Measurements from ENCODE around the gene CST9L. TPM values are rescaled to one million over a fixed set of nuclear protein-coding genes. Genes with fewer than 3 reads are reported as not detected.

The CST9L gene, protein sequence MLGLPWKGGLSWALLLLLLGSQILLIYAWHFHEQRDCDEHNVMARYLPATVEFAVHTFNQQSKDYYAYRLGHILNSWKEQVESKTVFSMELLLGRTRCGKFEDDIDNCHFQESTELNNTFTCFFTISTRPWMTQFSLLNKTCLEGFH
- total RNA-seq (not detected), total RNA-seq (0 reads per million in 2 donors)

- Mint-ChIP-seq H3K27ac (no peak within 1 kb of the TSS), H3K4me3 (no peak within 1 kb of the TSS)
Observed at GRCh38 chr20:23568320-23568970, at the start of gene CST9L. Gene CST9L (minus strand): TSS chr20:23568484. CDS start chr20:23568450, 34 bp downstream.

DNA sequence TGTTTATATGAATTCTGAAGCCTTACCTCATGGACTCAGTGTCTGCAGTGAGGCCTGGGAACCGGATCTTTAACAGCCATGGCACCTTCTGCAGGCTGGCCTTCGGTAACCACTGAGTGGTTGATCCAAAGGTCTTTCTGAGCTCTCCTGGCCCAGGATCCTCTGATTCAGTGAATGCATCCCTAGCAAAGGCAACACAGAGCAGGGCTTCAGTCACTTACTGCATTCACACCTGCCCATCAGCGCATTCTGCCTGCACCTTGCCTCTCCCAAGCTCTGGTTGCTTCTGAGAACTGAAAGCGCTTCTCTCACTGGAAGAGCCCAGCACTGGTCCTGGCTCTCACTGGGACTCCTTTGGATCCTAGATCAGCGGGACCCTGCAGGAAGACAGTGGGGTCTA, 45.9 kb upstream of the CST9L start:
- Mint-ChIP-seq H3K27me3 (peaks cover 10% of the 10 kb centered on the region), H3K27ac (no peak overlapping the region), H3K4me1 (no peaks in the 10 kb centered on the region), H3K4me3 (no peak overlapping the region), H3K36me3 (ENCODE audit: low read depth) (no peaks in the 10 kb centered on the region)
- DNase-seq (no peak), ATAC-seq (no peak)
- no peaks in the 10 kb centered on the region for H3K9me3 ChIP-seq (ENCODE audit: control insufficient read depth, low read length, poor library complexity, severe bottlenecking)

More at GRCh38 chr20:23568320-23568970, at the start of gene CST9L:
- DNase-seq (no peak), ATAC-seq (no peak)
- no peaks in the 10 kb centered on the region for H3K9me3 ChIP-seq (ENCODE audit: control insufficient read depth, low read length, poor library complexity, severe bottlenecking)
- Mint-ChIP-seq H3K36me3 (ENCODE audit: low read depth) (no peaks in the 10 kb centered on the region), H3K4me1 (no peaks in the 10 kb centered on the region), H3K27me3 (peaks cover 31% of the 10 kb centered on the region)

DNA sequence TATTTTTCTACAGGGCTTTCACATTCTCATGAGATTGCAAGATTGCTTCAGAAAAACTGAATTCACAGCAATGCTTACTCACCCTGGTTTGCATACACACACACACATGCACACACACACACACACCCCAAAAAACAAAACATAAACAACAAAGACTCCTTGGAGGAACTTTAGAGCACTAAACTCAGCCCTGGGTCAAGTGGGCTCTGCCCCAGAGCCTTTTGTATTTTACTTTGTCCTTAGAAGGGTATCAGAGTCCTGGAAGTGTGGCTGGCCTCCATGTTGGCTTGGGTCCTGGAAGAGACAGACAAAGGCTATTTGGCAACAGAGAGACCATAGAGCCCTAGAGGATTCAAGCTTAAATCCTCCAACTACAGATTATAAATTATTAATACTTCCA, 45.4 kb upstream of the CST9L start:
- Mint-ChIP-seq H3K36me3 (ENCODE audit: low read depth) (no peaks in the 10 kb centered on the region), H3K27ac (no peak overlapping the region), H3K27me3 (peaks cover 8% of the 10 kb centered on the region), H3K4me1 (no peaks in the 10 kb centered on the region), H3K4me3 (no peak overlapping the region)
- no peak for DNase-seq
- ATAC-seq = no peak
- no peaks in the 10 kb centered on the region for H3K9me3 ChIP-seq (ENCODE audit: control insufficient read depth, low read length, poor library complexity, severe bottlenecking)

- no peak for ATAC-seq
- H3K4me1 Mint-ChIP-seq = no peaks in the 10 kb centered on the region
Observed at GRCh38 chr20:23612396-23612795, 44.1 kb upstream of the CST9L start.

GRCh38 chr20:23609486-23610109, 41.3 kb upstream of the CST9L start:
- H3K27ac Mint-ChIP-seq = no peak overlapping the region
- H3K27me3 Mint-ChIP-seq = peaks cover 9% of the 10 kb centered on the region
- H3K4me3 Mint-ChIP-seq = no peak overlapping the region
- H3K9me3 ChIP-seq (ENCODE audit: control insufficient read depth, low read length, poor library complexity, severe bottlenecking) = no peaks in the 10 kb centered on the region
- H3K4me1 Mint-ChIP-seq = no peaks in the 10 kb centered on the region
- no peaks in the 10 kb centered on the region for H3K36me3 Mint-ChIP-seq (ENCODE audit: low read depth)
- ATAC-seq (no peak), DNase-seq (no peak)

More at GRCh38 chr20:23612396-23612795, 44.1 kb upstream of the CST9L start:
- Mint-ChIP-seq H3K27ac (no peak overlapping the region), H3K4me3 (no peak overlapping the region), H3K36me3 (ENCODE audit: low read depth) (no peaks in the 10 kb centered on the region), H3K27me3 (peaks cover 8% of the 10 kb centered on the region)
- H3K9me3 ChIP-seq (ENCODE audit: control insufficient read depth, low read length, poor library complexity, severe bottlenecking) = no peaks in the 10 kb centered on the region
- DNase-seq = no peak

DNA sequence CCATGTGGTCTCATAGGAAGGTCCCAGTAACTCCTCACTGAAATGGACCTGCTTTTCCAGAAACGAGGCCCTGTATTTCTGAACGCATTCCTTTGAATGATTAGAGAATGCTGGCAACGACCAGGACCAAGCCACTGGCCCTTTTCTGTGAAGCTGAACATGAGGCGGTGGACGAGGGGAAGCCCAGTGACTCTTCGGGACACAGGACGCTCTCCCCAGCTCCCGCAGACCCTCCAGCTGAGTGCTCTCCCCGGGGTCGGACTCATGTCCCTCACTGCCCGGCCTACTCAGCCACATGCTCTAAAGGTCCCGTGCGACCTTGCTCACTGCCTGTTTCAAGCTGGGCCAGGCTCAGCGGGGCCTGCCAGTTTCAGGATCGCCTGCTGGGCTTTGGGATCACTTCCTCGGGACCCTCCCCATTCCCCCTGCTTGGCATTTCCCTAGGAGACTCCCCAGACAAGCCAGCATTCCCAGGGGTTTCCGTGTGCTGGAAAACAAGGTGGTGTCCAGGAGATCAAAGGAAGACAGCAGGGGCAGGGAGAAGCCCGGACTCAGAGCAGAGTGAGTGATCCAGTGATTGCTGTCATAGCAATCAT, 40.1 kb upstream of the CST9L start:
- Mint-ChIP-seq H3K4me3 (no peak overlapping the region), H3K27me3 (peaks cover 20% of the 10 kb centered on the region), H3K4me1 (peaks cover 2% of the 10 kb centered on the region), H3K36me3 (ENCODE audit: low read depth) (no peaks in the 10 kb centered on the region), H3K27ac (no peak overlapping the region)
- DNase-seq (no peak), ATAC-seq (no peak)
- no peaks in the 10 kb centered on the region for H3K9me3 ChIP-seq (ENCODE audit: control insufficient read depth, low read length, poor library complexity, severe bottlenecking)

- no peaks in the 10 kb centered on the region for H3K36me3 Mint-ChIP-seq (ENCODE audit: low read depth)
- ATAC-seq (no peak), DNase-seq (no peak)
- H3K4me1 Mint-ChIP-seq = peaks cover 2% of the 10 kb centered on the region
- no peaks in the 10 kb centered on the region for H3K9me3 ChIP-seq (ENCODE audit: control insufficient read depth, low read length, poor library complexity, severe bottlenecking)
- no peak overlapping the region for H3K27ac Mint-ChIP-seq
- no peak overlapping the region for H3K4me3 Mint-ChIP-seq
- H3K27me3 Mint-ChIP-seq = peaks cover 24% of the 10 kb centered on the region
Observed at GRCh38 chr20:23607497-23608245, 39.4 kb upstream of the CST9L start.

DNA sequence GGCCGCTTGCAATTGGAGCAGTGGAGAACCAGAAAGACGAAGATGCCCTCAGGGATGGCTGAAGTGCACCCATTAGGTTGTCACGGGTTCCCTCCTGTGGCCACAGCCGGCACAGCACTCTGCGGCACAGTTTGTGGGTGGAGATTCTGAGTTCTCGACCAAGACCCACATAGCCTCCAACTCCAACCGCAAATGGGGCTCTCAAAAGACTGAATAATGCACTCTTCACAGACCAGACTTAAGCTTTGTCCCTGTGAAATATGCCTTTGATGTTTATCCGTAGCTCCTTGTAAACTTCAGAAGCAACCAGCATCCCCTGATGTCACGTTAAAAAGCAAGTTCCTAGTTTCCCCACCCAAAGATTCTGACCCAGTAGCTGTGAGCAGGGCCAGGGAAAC, 38.4 kb upstream of the CST9L start:
- H3K4me3 Mint-ChIP-seq = no peak overlapping the region
- H3K27me3 Mint-ChIP-seq = peaks cover 24% of the 10 kb centered on the region
- no peak overlapping the region for H3K27ac Mint-ChIP-seq
- ATAC-seq (peak; percentile 76), DNase-seq (peak in 1 of 3 donors; percentile 14)
- no peaks in the 10 kb centered on the region for H3K36me3 Mint-ChIP-seq (ENCODE audit: low read depth)
- H3K9me3 ChIP-seq (ENCODE audit: control insufficient read depth, low read length, poor library complexity, severe bottlenecking) = no peaks in the 10 kb centered on the region
- peaks cover 2% of the 10 kb centered on the region for H3K4me1 Mint-ChIP-seq

DNA sequence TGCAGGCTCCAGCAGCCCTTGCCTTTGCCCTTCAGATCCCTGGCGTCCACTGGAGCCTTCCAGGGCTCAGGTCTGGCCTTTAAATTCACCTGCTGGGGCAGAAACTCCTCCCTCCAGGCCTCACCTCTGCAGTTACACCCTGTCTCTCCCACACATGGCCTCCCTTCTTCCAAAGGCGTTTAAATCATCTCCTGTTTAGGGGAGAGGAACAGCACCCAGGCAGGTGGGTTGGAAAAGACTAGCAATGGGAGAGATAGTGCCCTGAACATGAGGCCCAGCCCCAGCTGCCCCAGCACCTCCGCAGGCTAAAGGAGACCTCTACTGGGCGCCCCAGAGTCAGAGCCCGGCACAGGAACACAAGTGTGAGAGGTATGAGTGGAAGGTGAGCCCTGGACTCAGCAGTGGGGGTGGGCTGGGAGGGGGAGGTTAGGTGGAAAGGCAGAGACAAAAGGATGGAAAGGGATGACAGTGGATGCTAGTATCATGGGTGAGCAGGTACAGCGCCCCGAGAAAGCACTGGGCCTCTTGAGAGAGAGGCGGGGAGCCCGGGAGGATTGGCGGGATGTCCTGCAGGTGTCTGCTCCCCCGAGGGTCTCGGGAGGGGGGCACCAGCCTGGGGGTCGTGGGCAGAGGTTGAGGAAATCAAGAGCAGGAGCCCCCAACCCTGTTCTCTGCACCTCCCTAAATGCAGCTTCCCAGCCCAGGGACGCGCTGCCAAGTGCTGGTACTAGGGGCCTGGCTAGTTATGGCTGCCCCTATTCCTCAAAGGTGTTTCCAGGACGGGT, 37.8 kb upstream of the CST9L start, which contains the start of gene CST9:
Gene CST9, minus strand, starts transcription at position 51 of the 785 bp plus-strand sequence. CDS start 53 bp downstream, outside the sequence.
- no peak within 1 kb of the TSS for H3K4me3 Mint-ChIP-seq
- no peak for DNase-seq
- ATAC-seq = no peak
- peaks cover 2% of the 10 kb centered on the region for H3K4me1 Mint-ChIP-seq
- no peaks in the 10 kb centered on the region for H3K9me3 ChIP-seq (ENCODE audit: control insufficient read depth, low read length, poor library complexity, severe bottlenecking)
- H3K27me3 Mint-ChIP-seq = peaks cover 20% of the 10 kb centered on the region
- H3K27ac Mint-ChIP-seq = no peak within 1 kb of the TSS
- H3K36me3 Mint-ChIP-seq (ENCODE audit: low read depth) = no peaks in the 10 kb centered on the region

GRCh38 chr20:23604306-23604705, 36.0 kb upstream of the CST9L start:
- no peaks in the 10 kb centered on the region for H3K9me3 ChIP-seq (ENCODE audit: control insufficient read depth, low read length, poor library complexity, severe bottlenecking)
- no peak overlapping the region for H3K4me3 Mint-ChIP-seq
- no peak overlapping the region for H3K27ac Mint-ChIP-seq
- no peaks in the 10 kb centered on the region for H3K36me3 Mint-ChIP-seq (ENCODE audit: low read depth)
- peaks cover 2% of the 10 kb centered on the region for H3K4me1 Mint-ChIP-seq
- ATAC-seq (no peak), DNase-seq (no peak)
- H3K27me3 Mint-ChIP-seq = peaks cover 16% of the 10 kb centered on the region

DNA sequence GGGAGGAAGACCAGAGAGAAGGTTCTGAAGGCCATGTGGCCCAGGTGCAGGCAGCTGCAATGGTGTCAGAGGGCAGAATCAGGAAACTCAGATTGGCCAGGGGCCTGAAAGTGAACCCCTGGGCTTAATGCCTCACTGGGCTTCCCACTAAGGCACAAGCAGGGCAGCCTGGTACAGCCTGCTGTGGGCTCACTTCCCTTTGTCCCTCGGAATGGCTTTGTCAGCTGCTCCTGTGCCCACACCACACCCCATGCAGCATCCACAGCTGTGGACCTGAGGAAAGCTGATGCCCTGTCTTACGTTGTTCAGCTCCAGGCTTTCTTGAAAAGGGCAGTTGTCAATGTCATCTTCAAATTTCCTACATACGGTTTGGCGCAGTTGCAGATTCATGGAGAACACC, 35.0 kb upstream of the CST9L start:
- no peak for ATAC-seq

GRCh38 chr20:23602699-23603098, 34.4 kb upstream of the CST9L start:
- Mint-ChIP-seq H3K27ac (no peak overlapping the region), H3K4me1 (peaks cover 2% of the 10 kb centered on the region), H3K4me3 (no peak overlapping the region), H3K27me3 (peaks cover 16% of the 10 kb centered on the region), H3K36me3 (ENCODE audit: low read depth) (no peaks in the 10 kb centered on the region)
- DNase-seq (no peak), ATAC-seq (no peak)
- no peaks in the 10 kb centered on the region for H3K9me3 ChIP-seq (ENCODE audit: control insufficient read depth, low read length, poor library complexity, severe bottlenecking)

More for the DNA sequence above, 35.0 kb upstream of the CST9L start:
- no peak overlapping the region for H3K4me3 Mint-ChIP-seq
- peaks cover 16% of the 10 kb centered on the region for H3K27me3 Mint-ChIP-seq
- H3K4me1 Mint-ChIP-seq = peaks cover 2% of the 10 kb centered on the region
- H3K36me3 Mint-ChIP-seq (ENCODE audit: low read depth) = no peaks in the 10 kb centered on the region
- no peak for DNase-seq
- H3K27ac Mint-ChIP-seq = no peak overlapping the region
- H3K9me3 ChIP-seq (ENCODE audit: control insufficient read depth, low read length, poor library complexity, severe bottlenecking) = no peaks in the 10 kb centered on the region

All from T-helper 17 cell (primary cell).